Esophagus squamous epithelium (tissue), 5 donors: ENCODE data around the gene NCBP2L. TPM values are rescaled to one million over a fixed set of nuclear protein-coding genes. Genes with fewer than 3 reads are reported as not detected.

Experiments
- DNase-seq: peaks from one replicate; lab custom pipeline; 2025; lab: John Stamatoyannopoulos, UW
- H3K27ac ChIP-seq, 4 donors: fragments of 200-600 bp; sonication (generic); one replicate each; pipeline ENCODE4 v1.5.1; 2016 to 2019; ENCODE audit warnings: mild to moderate bottlenecking in 1 of 4
- H3K27me3 ChIP-seq, 4 donors: fragments of 200-600 bp; sonication (generic); 1 replicate in 3 of 4; 2 replicates in 1 of 4; pipeline versions ENCODE4 v1.5.1 to v1.6.0; 2017 to 2021; ENCODE audit warnings: antibody characterized with exemption in 1 of 4
- H3K36me3 ChIP-seq, 3 donors: fragments of 200-600 bp; sonication (generic); one replicate each; pipeline ENCODE4 v1.5.1; 2016 to 2019
- H3K4me1 ChIP-seq, 3 donors: fragments of 200-600 bp; sonication (generic); one replicate each; pipeline ENCODE4 v1.5.1; 2017 to 2019
- H3K4me3 ChIP-seq, 4 donors: fragments of 200-600 bp; sonication (generic); 1 replicate in 3 of 4; 2 replicates in 1 of 4; pipeline ENCODE4 v1.5.1; 2016 to 2019; ENCODE audit warnings: mild to moderate bottlenecking in 2 of 4, moderate library complexity in 1 of 4
- H3K9me3 ChIP-seq, 3 donors: fragments of 200-600 bp; sonication (generic); one replicate each; pipeline ENCODE4 v1.5.1; 2016 to 2019
- POLR2A ChIP-seq, 4 donors: fragments of 450-650 bp; IDR thresholded peaks; one replicate each; pipeline ENCODE4 v1.6.1; 2017; ENCODE audit warnings: antibody characterized with exemption in 4 of 4, mild to moderate bottlenecking in 4 of 4, moderate library complexity in 3 of 4
- WGBS, 2 donors: methylation state at CpG; one replicate each; pipeline ENCODE4 v1.1.5; 2018; 5-methylcytosine and 5-hydroxymethylcytosine counted together
- intact Hi-C: fragments of 100-400 bp; cut with DNase I; formaldehyde crosslinking; loops from one replicate; pipeline ENCODE4 v1.15.0; 2022
- total RNA-seq, 4 donors: library from RNA; depleted of rRNA; stranded (reverse); fragments of >200 nt; gene quantifications; one replicate each; pipeline ENCODE4 v1.1.0, GENCODE V29; 2016
- TF ChIP-seq, protein P1 (sequence below), 6 experiments: fragments of 450-650 bp in 4 of 6; fragments of 200-600 bp in 2 of 6; sonication (generic) in 2 of 6; IDR thresholded peaks; one replicate each; pipeline ENCODE4 v1.5.1; 2016 to 2019; ENCODE audit warnings: antibody characterized with exemption in 6 of 6, mild to moderate bottlenecking in 4 of 6, moderate library complexity in 4 of 6
- donor health status: DM: yes; HTN: yes; CAD: no.

The NCBP2L gene
- total RNA-seq, 4 donors from 2014 or later = not detected

DNA sequence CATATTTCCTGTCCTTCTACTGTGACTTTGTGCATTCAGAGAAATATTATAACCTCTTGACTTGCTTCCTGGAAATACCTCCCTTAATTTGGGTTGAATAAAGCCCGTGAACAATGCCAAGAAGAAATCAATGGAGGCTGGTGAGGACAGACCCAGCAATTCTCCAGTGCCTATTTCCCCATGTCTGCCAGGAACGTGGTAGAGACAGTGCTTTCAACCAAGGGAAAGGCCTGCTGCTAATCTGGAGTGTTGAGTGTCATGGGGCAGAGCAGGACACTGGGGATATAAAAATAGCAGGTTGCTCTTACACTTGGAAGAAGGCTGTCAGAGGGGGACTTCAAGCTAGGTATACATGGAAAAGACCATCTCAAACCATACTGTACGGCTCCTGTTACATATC lies 21.8 kb upstream of the NCBP2L start:
- Histone ChIP-seq H3K27me3 (no peaks in the 10 kb centered on the region), H3K4me1 (peaks cover 0 to 29% (median 3%) of the 10 kb centered on the region in 3 donors), H3K9me3 (no peaks in the 10 kb centered on the region), H3K4me3 (no peak overlapping the region), H3K27ac (peak overlapping the region in 1 of 4 donors; percentile 25), H3K36me3 (no peaks in the 10 kb centered on the region)
- DNase-seq = no peak
- 59 to 90% methylated on average over 1 to 3 of the region's 3 CpGs for WGBS, 2 donors
- intact Hi-C loops = no loop called here
- no peak for TF ChIP-seq POLR2A (IDR thresholded peaks at IDR 0.05)
- TF ChIP-seq, protein P1, sequence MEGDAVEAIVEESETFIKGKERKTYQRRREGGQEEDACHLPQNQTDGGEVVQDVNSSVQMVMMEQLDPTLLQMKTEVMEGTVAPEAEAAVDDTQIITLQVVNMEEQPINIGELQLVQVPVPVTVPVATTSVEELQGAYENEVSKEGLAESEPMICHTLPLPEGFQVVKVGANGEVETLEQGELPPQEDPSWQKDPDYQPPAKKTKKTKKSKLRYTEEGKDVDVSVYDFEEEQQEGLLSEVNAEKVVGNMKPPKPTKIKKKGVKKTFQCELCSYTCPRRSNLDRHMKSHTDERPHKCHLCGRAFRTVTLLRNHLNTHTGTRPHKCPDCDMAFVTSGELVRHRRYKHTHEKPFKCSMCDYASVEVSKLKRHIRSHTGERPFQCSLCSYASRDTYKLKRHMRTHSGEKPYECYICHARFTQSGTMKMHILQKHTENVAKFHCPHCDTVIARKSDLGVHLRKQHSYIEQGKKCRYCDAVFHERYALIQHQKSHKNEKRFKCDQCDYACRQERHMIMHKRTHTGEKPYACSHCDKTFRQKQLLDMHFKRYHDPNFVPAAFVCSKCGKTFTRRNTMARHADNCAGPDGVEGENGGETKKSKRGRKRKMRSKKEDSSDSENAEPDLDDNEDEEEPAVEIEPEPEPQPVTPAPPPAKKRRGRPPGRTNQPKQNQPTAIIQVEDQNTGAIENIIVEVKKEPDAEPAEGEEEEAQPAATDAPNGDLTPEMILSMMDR (IDR thresholded peaks at IDR 0.05) = no peak

DNA sequence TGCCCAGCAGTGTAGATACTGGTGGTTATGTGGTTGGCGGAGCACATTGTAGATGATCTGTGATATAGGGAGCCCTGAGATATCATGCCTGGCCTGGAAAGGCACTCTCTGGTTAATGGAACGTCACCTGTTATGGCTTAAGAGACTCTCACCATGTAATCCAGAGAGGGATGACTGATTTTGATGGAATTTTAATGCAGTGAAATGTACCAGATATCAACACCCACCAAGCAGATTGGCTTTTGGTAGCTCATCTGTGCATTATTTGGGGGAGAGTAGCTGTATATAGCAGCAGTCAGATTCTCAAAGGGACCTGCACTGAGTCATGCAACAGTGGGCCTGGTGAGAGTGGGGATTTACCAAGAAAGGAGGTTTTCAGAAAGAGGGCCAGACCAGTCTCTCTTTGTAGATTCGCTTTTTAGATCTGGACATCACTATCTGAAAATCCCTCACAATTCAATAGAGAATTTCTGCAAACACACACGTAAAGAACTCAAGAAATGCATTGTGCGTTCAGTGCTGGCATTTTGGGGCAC lies 19.2 kb upstream of the NCBP2L start:
- TF ChIP-seq, protein P1 (IDR thresholded peaks at IDR 0.05) = no peak
- no peak for TF ChIP-seq POLR2A (IDR thresholded peaks at IDR 0.05)
- intact Hi-C loops = no loop called here

GRCh38 chrX:107760304-107761077 lies 17.0 kb upstream of the NCBP2L start:
- no peak for DNase-seq
- intact Hi-C loops = no loop called here
- Histone ChIP-seq H3K9me3 (no peaks in the 10 kb centered on the region), H3K36me3 (no peaks in the 10 kb centered on the region), H3K27me3 (no peaks in the 10 kb centered on the region), H3K4me3 (no peak overlapping the region), H3K27ac (no peak overlapping the region), H3K4me1 (peaks cover 0 to 37% (median 0%) of the 10 kb centered on the region in 3 donors)
- WGBS, 2 donors = 66 to 67% methylated on average over 3 to 4 of the region's 5 CpGs
- TF ChIP-seq, protein P1 (IDR thresholded peaks at IDR 0.05) = no peak
- TF ChIP-seq POLR2A (IDR thresholded peaks at IDR 0.05) = no peak

More for the DNA sequence above, 19.2 kb upstream of the NCBP2L start:
- H3K36me3 ChIP-seq = no peaks in the 10 kb centered on the region
- H3K9me3 ChIP-seq = no peaks in the 10 kb centered on the region
- peaks cover 0 to 29% (median 0%) of the 10 kb centered on the region in 3 donors for H3K4me1 ChIP-seq
- DNase-seq = no peak
- no peak overlapping the region for H3K27ac ChIP-seq
- WGBS, 2 donors = 82 to 100% methylated on average over 3 to 5 of the region's 5 CpGs
- no peak overlapping the region for H3K4me3 ChIP-seq
- no peaks in the 10 kb centered on the region for H3K27me3 ChIP-seq

DNA sequence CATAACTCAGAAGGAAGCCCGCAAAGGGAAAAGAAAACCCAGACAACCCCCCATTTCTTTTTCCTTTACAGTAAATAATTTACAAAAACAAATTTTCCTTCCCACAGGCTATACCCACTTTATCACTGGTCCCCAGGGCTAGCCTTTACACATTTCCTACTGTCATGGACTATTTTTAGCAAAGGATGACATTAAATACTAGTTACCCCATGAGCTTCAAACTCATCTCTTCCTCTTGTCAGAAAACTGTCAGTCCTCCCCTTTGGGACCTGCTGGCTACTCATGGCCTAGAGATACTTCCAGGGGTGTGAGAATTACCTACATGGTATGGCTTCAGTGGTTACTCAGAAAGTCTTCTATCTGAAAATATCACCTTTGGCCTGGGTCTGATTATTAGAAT lies 13.9 kb upstream of the NCBP2L start:
- H3K4me1 ChIP-seq = peaks cover 0 to 62% (median 6%) of the 10 kb centered on the region in 3 donors
- H3K9me3 ChIP-seq = no peaks in the 10 kb centered on the region
- H3K36me3 ChIP-seq = no peaks in the 10 kb centered on the region
- H3K27ac ChIP-seq = no peak overlapping the region
- H3K27me3 ChIP-seq = no peaks in the 10 kb centered on the region
- intact Hi-C loops = no loop called here
- TF ChIP-seq, protein P1 (IDR thresholded peaks at IDR 0.05) = no peak
- TF ChIP-seq POLR2A (IDR thresholded peaks at IDR 0.05) = no peak
- no peak for DNase-seq
- WGBS, 2 donors = 67 to 87% methylated on average over 1 of the region's 1 CpG
- H3K4me3 ChIP-seq = no peak overlapping the region
